ENCODE data around the gene EEF2K.

DNA sequence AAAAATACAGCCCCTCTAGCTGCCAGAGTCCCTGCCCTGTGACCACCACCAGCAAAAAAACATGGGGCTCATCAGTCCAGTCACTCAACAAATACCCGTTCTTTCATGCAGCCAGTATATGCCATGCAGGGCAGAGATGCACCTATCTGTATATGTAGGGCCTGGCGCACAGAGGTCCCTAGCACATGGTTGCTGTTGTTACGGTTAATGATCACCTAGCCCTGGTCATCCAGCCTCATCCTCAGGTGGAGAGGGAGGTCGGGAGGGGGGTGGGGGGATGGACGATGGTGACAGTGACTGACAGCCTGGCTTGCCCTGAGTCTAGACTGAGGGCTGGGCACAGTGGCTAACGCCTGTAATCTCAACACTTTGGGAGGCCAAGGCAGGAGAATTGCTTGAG, 42.3 kb upstream of the EEF2K start:
- TF ChIP-seq, protein P1, sequence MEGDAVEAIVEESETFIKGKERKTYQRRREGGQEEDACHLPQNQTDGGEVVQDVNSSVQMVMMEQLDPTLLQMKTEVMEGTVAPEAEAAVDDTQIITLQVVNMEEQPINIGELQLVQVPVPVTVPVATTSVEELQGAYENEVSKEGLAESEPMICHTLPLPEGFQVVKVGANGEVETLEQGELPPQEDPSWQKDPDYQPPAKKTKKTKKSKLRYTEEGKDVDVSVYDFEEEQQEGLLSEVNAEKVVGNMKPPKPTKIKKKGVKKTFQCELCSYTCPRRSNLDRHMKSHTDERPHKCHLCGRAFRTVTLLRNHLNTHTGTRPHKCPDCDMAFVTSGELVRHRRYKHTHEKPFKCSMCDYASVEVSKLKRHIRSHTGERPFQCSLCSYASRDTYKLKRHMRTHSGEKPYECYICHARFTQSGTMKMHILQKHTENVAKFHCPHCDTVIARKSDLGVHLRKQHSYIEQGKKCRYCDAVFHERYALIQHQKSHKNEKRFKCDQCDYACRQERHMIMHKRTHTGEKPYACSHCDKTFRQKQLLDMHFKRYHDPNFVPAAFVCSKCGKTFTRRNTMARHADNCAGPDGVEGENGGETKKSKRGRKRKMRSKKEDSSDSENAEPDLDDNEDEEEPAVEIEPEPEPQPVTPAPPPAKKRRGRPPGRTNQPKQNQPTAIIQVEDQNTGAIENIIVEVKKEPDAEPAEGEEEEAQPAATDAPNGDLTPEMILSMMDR (IDR thresholded peaks at IDR 0.05): no peak
- TF ChIP-seq ZFX (IDR thresholded peaks at IDR 0.05; ENCODE audit: borderline replicate concordance): no peak
